HG03520 (cell line): Measurements from ENCODE around the gene TTLL11.

Source experiments
- ATAC-seq: cut with Tn5 transposase; IDR thresholded peaks from one replicate; pipeline ENCODE4 v1.9.1; 2021; ENCODE audit warnings: mild to moderate bottlenecking, moderate library complexity; ENCODE audit not compliant: unreplicated experiment

The TTLL11 gene

DNA sequence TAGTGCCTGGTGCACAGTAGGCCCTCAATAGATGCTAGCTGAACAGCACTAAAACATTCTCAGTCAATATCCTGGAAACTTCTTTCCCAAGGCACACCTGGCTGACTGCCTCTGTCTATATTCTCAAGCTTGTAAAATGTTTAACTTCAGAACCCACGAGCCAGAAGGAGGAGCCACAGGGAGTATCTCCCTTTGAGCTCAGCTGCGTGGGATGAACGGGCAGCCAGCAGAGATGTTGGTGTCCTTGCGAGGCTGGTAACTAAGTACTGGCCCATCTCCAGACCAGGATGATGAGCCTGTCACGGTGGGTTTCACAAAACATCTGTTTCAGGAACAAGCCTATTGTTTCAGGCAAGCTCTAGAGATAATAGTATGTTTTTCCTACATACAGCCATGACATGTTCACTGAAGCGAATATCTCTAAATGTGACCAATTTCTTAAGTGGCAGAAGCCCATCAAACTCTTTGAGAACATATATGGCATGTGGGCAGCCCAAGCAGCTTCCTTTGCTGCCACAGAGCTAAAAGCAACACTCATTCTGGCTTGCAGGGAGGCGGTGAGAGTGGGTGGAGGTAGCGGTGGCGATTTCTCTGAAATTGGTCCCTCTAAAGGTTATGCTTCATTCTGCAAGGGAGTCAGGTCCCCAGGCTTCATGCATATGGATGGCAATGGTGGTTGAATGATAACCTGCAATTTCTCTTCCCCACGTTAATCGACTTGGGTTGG is 206.2 kb downstream of the TTLL11 start:
- no peak for ATAC-seq

DNA sequence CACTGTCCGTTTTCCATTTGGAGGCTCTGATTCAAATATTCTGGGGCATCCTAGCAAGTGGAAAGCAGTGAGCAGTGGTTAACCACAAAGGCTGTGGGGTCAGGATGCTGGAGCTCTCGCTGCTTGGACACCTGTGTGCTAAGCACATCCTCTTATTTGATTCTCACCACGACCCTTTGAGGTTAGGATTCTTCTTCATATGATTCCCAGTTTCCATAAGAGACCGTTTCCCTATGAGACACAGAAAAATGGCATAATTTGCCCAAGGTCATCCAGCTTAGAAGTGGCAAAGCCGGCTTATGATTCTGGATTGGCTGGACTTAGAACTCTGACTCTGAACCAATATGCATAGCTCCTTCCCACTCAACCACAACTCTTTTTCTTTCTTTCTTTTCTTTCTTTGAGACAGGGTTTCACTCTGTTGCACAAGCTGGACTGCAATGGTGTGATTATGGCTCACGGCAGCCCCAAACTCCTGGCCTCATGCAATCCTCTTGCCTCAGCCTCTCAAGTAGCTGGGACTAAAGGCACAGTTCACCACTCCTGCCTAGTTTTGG is 207.7 kb downstream of the TTLL11 start:
- no peak for ATAC-seq

DNA sequence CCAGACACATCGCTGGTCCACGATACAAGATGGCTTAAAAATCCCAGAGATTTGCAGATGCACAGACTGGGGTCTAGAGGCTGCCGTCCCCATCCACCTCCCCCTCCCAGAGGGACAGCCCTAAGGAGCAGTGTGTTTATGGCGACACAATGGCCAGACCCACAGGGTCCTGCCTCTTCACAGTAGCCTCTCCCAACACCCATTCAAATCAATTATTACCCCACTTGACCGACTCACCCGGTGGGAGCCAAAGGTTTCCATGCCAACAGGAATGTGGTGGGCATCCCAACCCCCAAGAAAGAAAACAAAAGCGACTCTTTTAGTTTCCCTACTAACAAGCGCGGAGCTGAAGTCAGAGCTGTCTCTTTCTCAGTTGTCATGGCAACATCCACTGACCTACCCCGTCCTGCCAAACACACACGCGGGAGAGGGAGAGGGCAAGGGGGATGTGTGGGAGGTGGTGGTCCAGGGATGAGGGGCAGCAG is 209.0 kb downstream of the TTLL11 start:
- ATAC-seq = no peak

DNA sequence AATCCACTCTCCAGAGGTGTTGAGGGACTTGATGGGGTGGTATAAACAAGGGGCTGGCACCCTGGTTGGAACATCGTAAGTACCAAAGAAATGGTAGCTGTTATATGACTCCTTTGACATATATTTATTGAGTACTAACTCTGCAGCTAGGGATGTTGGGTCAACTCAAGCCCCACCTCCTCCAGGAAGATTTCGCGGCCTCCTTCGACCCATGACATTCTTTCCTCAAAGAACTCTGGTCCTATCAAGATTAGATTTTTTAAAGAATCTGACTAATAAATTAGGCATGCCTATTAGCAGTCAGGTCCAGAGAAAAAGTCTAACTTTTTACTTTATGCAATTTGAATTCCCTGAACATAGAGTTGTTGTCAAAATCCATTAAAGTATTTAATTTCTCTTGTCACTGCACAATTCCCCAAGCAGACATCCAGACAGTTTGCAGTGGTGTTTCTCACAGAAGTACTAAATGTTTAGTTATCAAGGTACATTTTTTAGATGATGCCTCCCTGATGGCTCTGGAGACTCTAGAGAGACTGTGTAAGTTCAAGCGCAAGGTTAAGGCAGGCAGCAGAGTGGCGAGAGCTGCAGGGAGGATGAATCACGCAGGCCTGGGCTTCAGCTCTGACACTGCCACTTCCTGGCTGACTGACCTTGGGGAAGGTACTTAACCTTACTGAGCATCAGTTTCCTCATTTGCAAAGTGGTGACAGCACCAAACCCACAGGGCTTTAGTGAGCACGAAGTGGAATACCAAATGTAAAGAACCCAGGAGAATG is 209.6 kb downstream of the TTLL11 start:
- no peak for ATAC-seq

GRCh38 chr9:121881920-121882500 is 211.1 kb downstream of the TTLL11 start:
- no peak for ATAC-seq

DNA sequence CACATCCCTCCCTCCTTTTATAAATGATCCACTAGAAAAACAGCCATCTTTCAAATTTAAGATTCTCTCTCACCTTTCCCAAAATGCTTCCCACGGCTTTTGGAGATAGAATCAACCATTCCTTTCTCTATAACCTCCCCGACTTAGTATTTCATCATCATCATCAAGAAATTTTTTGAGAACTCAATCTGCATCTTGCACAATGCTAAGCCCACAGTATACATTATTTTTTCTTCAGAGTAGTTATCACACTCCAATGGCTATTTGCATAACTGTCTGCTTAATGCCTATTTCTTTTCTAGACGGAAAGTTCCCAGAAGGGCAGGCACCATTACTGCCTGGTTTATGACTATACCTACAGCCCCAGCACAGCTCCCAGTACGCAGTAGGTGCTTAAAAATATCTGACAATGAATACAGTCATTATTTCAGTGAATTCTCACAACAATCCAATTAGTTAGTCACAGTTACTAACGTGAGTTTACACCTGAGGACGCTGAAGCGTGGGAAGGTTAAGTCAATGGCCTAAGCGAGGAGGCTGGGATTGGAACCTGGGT is 212.7 kb downstream of the TTLL11 start:
- no peak for ATAC-seq

- no peak for ATAC-seq
Measured at GRCh38 chr9:121878271-121878822, 214.8 kb downstream of the TTLL11 start.

- ATAC-seq = no peak
Measured at GRCh38 chr9:121876658-121877271, 216.3 kb downstream of the TTLL11 start.

GRCh38 chr9:121876255-121876654 is 216.9 kb downstream of the TTLL11 start:
- no peak for ATAC-seq

GRCh38 chr9:121874524-121874923 is 218.6 kb downstream of the TTLL11 start:
- no peak for ATAC-seq

DNA sequence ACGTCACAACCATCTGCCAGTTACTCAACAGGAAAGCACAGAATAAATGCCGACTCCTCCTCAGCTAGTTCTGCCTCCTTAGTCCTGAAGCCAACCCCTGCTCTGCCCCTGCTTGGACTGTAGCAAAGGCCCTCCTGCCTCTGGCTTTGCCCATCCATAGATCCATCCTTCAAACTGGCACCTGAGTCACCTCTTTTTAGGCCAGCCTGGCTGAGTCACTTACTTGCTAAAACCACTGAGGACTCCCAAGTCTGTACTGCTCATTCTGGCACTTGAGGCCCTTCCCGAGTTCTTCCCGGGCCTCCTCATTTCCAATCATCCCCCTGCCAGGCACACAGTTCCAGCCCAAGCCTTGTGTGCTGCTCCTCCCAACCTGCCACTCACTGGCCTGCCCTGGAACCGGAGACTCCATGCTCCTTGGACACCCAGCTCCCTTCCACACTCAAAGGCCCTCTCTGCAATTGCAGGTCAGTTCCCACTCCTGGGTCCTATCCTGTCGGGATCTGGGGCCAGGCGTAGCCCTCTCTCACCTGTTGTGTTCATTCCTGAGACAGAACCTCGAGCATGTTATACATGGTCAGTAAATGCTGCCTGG is 221.6 kb downstream of the TTLL11 start:
- ATAC-seq = no peak

DNA sequence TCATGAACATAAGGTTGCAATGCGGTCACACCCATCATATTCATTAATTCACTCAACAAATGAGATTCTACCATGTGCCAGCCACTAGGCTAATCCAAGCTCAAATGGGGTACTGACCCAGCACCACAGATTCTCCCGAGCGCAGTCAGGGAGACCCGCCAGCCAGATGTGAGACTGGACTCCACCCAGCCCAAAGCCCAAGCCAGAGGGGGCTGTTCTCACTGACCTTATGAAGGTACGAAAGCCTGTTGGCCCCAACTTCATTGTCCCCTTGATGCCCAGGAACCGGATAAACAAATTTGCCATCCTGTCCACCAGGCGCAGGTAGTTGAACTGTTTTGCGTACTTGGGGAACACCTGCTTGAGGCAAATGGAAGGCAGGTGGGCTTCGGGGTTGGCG is 222.8 kb downstream of the TTLL11 start:
- ATAC-seq = no peak

GRCh38 chr9:121868626-121869025 is 224.5 kb downstream of the TTLL11 start:
- ATAC-seq = no peak

- no peak for ATAC-seq
Measured at GRCh38 chr9:121866927-121867326, 226.2 kb downstream of the TTLL11 start.

GRCh38 chr9:121865884-121866283 is 227.2 kb downstream of the TTLL11 start:
- ATAC-seq = no peak

GRCh38 chr9:121865060-121865459 is 228.0 kb downstream of the TTLL11 start:
- ATAC-seq = no peak

DNA sequence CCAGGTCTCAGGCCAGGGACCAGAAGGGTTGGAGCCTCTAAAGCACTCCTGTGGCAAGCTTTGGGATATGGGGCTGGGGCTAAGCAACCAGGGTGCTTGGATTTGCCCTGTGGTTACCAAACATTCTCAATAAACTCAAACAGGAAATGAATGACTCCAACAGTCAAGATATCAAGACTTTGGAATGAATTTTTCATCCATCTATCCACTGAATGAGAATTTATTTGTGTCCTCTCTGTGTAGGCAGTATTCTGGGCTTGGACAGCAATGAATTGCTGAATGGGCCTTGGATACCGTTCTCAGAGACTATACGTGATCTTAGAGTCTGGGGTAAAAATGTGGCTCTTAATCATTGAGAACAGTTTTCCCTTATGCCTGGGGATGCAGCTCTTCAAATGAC is 229.2 kb downstream of the TTLL11 start:
- ATAC-seq = no peak

DNA sequence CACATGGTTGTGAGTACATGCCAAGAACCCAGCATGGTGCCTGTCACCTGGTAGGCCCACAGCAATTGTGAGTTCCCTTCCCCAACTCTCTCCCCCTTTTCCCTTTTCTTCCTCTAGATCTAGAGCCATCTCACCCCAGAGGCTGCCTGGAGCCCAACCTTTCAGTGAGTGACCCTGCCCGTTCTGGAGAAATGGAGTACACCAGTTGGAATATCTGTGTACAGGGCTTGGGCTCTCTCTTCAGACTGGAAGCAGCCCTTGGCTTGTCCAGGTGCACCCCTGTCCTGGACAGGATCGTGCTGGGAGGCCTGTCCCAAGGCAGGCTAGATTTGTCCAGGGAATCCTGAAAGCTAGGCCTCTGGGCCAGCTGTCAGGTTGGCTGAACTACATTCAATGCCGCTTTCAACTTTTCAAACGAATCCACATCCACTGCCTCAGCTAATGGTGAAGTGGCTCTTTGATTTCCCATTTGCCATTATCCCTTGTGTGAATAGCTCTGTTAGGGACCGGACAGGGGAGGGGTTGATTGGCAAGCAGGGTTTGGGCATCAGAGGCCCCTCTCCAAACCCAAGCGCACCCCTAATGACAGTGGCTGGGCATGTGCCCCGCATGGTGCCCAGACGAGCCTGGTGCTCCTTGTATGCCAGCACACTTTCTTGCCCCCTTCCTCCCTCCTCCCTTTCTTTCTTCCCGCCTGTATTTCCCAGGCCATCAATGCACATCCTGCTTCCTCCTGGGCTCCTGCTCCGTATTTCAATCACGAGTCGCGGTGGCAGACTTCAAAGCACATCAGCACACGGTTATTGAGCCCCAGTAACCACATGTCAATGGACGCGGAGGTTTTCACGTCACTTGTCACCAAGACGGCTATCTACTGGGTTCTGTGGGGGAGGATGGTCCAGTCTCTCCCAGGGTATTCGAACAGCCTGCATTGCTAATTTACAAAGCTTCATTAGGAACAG is 230.5 kb downstream of the TTLL11 start:
- ATAC-seq = no peak
